ENCODE data around the gene LYL1.

LYL1 gene

DNA sequence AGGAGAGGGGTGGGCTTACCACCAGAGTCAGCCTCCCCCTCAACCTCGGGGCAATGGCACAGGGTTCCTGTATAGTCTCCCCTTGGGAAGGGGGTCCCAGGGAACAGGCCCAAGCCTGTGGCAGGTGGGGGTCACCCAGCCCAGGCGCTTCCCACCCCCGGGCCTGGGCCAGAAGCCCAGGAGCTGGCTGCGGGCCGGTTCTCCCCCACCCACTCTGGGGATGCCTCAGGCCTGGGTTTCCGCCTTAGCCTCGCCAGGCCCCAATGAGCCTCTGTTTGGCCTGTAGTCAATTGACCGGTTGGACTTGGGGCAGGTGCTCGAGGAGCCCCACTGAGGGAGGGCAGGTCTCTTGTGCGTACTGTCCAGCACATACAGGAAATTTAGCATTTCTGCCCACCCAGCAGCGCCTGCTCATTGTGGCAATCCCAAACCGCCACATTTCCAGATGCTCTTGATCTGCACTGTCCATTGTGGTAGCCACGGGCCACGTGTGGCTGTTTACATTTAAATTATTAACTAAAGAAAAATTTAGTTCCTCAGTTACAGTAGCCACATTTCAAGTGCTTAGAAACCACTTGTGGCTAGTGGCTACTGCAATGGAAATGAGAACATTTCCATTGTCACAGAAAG lies 9.9 kb downstream of the LYL1 start:
- no peak overlapping the region for H3K27ac ChIP-seq (replicated peaks)
- no peaks in the 10 kb centered on the region for H3K27me3 ChIP-seq (ENCODE audit: insufficient read depth, poor library complexity, severe bottlenecking)
- DNase-seq (ENCODE audit: low read depth in 1 of 2, low spot score in 1 of 2) = no peak
- H3K4me3 ChIP-seq (replicated peaks; ENCODE audit: insufficient read depth, low read length) = no peak overlapping the region
- TF ChIP-seq, protein P1, sequence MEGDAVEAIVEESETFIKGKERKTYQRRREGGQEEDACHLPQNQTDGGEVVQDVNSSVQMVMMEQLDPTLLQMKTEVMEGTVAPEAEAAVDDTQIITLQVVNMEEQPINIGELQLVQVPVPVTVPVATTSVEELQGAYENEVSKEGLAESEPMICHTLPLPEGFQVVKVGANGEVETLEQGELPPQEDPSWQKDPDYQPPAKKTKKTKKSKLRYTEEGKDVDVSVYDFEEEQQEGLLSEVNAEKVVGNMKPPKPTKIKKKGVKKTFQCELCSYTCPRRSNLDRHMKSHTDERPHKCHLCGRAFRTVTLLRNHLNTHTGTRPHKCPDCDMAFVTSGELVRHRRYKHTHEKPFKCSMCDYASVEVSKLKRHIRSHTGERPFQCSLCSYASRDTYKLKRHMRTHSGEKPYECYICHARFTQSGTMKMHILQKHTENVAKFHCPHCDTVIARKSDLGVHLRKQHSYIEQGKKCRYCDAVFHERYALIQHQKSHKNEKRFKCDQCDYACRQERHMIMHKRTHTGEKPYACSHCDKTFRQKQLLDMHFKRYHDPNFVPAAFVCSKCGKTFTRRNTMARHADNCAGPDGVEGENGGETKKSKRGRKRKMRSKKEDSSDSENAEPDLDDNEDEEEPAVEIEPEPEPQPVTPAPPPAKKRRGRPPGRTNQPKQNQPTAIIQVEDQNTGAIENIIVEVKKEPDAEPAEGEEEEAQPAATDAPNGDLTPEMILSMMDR (IDR thresholded peaks at IDR 0.05; ENCODE audit: insufficient read depth, low read length) = no peak
- TF ChIP-seq GABPA (IDR thresholded peaks at IDR 0.05; ENCODE audit: low read depth) = no peak
- TF ChIP-seq SPI1 (IDR thresholded peaks at IDR 0.05; ENCODE audit: borderline replicate concordance, low read depth) = no peak
- TF ChIP-seq, protein P2, sequence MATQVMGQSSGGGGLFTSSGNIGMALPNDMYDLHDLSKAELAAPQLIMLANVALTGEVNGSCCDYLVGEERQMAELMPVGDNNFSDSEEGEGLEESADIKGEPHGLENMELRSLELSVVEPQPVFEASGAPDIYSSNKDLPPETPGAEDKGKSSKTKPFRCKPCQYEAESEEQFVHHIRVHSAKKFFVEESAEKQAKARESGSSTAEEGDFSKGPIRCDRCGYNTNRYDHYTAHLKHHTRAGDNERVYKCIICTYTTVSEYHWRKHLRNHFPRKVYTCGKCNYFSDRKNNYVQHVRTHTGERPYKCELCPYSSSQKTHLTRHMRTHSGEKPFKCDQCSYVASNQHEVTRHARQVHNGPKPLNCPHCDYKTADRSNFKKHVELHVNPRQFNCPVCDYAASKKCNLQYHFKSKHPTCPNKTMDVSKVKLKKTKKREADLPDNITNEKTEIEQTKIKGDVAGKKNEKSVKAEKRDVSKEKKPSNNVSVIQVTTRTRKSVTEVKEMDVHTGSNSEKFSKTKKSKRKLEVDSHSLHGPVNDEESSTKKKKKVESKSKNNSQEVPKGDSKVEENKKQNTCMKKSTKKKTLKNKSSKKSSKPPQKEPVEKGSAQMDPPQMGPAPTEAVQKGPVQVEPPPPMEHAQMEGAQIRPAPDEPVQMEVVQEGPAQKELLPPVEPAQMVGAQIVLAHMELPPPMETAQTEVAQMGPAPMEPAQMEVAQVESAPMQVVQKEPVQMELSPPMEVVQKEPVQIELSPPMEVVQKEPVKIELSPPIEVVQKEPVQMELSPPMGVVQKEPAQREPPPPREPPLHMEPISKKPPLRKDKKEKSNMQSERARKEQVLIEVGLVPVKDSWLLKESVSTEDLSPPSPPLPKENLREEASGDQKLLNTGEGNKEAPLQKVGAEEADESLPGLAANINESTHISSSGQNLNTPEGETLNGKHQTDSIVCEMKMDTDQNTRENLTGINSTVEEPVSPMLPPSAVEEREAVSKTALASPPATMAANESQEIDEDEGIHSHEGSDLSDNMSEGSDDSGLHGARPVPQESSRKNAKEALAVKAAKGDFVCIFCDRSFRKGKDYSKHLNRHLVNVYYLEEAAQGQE (IDR thresholded peaks at IDR 0.05; ENCODE audit: insufficient replicate concordance, low read depth) = no peak
- TF ChIP-seq POLR2AphosphoS5 (IDR thresholded peaks at IDR 0.05; ENCODE audit: low read depth) = no peak

DNA sequence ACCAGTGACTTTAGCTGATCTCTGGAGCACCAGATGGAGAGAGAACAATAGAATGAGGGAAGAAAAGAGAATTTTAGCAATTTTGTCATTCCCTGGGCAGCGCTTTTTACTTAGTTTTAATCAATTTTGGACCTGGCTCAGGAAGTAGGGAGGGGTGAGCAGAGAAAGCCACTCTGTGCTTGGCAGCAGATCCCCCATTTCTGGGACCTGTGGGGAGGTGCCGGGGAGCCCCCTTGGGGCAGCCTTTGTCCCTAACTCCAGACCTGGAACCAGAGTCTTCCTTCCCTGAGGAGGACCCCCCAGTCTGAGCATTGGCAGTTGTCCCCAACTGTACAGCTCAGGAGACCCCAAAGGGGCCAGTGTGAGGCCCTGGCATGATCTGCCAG lies 10.5 kb downstream of the LYL1 start:
- TF ChIP-seq, protein P1 (IDR thresholded peaks at IDR 0.05; ENCODE audit: insufficient read depth, low read length) = no peak
- no peaks in the 10 kb centered on the region for H3K27me3 ChIP-seq (ENCODE audit: insufficient read depth, poor library complexity, severe bottlenecking)
- H3K4me3 ChIP-seq (replicated peaks; ENCODE audit: insufficient read depth, low read length) = no peak overlapping the region
- no peak for DNase-seq (ENCODE audit: low read depth in 1 of 2, low spot score in 1 of 2)
- H3K27ac ChIP-seq (replicated peaks) = no peak overlapping the region

DNA sequence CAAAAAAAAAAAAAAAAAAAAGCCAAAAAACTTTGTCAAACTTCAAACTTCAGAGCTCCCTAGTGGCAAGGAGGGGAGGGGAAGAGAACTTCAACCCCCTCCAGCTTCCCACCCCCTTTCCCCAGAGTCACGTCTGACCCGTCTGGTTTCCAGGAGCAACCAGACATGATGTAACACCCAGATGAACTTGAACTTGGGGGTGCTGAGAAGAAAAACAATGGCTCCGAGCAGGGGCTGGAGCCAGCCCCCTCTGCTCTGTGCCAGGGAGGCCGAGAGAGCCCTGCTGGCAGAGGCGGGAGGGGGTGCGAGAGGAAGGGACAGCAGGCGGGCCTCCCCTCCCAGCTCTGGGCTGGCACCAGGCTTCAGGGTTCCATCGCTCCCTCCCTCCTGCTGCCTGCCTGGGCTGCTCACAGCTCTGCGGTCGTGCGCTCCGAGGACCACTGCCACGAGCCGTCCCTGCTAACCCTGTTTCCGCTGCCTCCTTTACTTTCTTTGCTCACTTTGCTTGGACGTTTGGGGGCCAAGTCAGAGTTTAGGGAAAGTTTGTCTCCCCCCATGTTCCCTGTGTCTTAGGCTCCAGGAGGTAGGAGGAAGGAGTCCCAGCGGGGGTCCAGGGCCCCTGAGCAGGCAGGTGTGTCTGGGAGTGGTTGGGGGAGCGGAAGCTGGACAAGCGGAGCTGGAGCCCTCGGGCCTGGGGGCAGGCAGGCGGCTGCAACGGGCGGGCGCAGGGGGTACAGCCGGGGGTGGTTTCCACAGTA lies 11.1 kb downstream of the LYL1 start:
- H3K4me3 ChIP-seq (replicated peaks; ENCODE audit: insufficient read depth, low read length) = no peak overlapping the region
- no peak overlapping the region for H3K27ac ChIP-seq (replicated peaks)

More for the DNA sequence above, 11.1 kb downstream of the LYL1 start:
- peak in 1 of 2 experiments; percentile 40 for DNase-seq (ENCODE audit: low read depth in 1 of 2, low spot score in 1 of 2)
- TF ChIP-seq, protein P2 (IDR thresholded peaks at IDR 0.05; ENCODE audit: insufficient replicate concordance, low read depth) = no peak
- no peak for TF ChIP-seq GABPA (IDR thresholded peaks at IDR 0.05; ENCODE audit: low read depth)
- TF ChIP-seq, protein P1 (IDR thresholded peaks at IDR 0.05; ENCODE audit: insufficient read depth, low read length) = no peak
- H3K27me3 ChIP-seq (ENCODE audit: insufficient read depth, poor library complexity, severe bottlenecking) = no peaks in the 10 kb centered on the region

All from HL-60 (cell line).